Left ventricle myocardium inferior (tissue), 1 donor: ENCODE results near the gene PASK. TPM values are rescaled to one million over a fixed set of nuclear protein-coding genes. Genes with fewer than 3 reads are reported as not detected.
A peak's percentile ranks its signal among the peaks of the same experiment; 100 is the strongest.

ENCODE experiments used
- DNase-seq: peaks from one replicate; pipeline ENCODE4 v3.0.0-alpha.2; 2020
- H3K27ac ChIP-seq: fragments of 200-600 bp; replicated peaks from 2 replicates; pipeline ENCODE4 v1.8.0; 2021
- H3K27me3 ChIP-seq: fragments of 200-600 bp; 2 replicates; pipeline ENCODE4 v1.8.0; 2021; ENCODE audit warnings: low read depth
- H3K36me3 ChIP-seq: fragments of 200-600 bp; 2 replicates; pipeline ENCODE4 v1.8.0; 2021
- H3K4me1 ChIP-seq: fragments of 200-600 bp; 2 replicates; pipeline ENCODE4 v1.8.0; 2021
- H3K4me3 ChIP-seq: fragments of 200-600 bp; 2 replicates; pipeline ENCODE4 v1.8.0; 2021; ENCODE audit warnings: mild to moderate bottlenecking, moderate library complexity
- H3K9me3 ChIP-seq: fragments of 200-600 bp; replicated peaks from 2 replicates; pipeline ENCODE4 v1.8.0; 2021
- CTCF ChIP-seq: fragments of 200-600 bp; IDR thresholded peaks from 2 replicates; pipeline ENCODE4 v1.8.0; 2021; ENCODE audit warnings: antibody characterized with exemption, mild to moderate bottlenecking, borderline replicate concordance
- intact Hi-C: fragments of 100-400 bp; cut with micrococcal nuclease; formaldehyde crosslinking; loops from one replicate; pipeline ENCODE4 v1.11.0; 2022
- total RNA-seq: library from RNA; stranded (reverse); fragmentation: NEBNext Ultra II Directional; extraction: Animal tissue kit (Norgen Biotek cat#: 25700); gene quantifications from one replicate; pipeline ENCODE4 v1.2.1, GENCODE V29; 2021
- donor health status: DM: no; HTN: yes; CAD: no; lungs with severe emphysema.

Gene PASK
- total RNA-seq, 1 donor from 2014 or later, result 3.4 TPM

- Histone ChIP-seq H3K4me3 (peak overlapping the region; percentile 38), H3K27me3 (peaks cover 8% of the 10 kb centered on the region), H3K36me3 (peaks cover 20% of the 10 kb centered on the region), H3K27ac (no peak overlapping the region), H3K4me1 (peaks cover 11% of the 10 kb centered on the region), H3K9me3 (no peaks in the 10 kb centered on the region)
- intact Hi-C loops, result no loop called here
- no peak for TF ChIP-seq CTCF
- no peak for DNase-seq
These were observed 85.1 kb downstream of the PASK start for GRCh38 chr2:241064008-241064801.

- intact Hi-C loops, result no loop called here
- no peak for TF ChIP-seq CTCF
- peak overlapping the region; percentile 38 for H3K4me3 ChIP-seq
These were observed 85.7 kb downstream of the PASK start for GRCh38 chr2:241063587-241063986.

GRCh38 chr2:241063093-241063551 lies 86.2 kb downstream of the PASK start:
- H3K27ac ChIP-seq, result no peak overlapping the region
- intact Hi-C loops, result no loop called here
- no peaks in the 10 kb centered on the region for H3K9me3 ChIP-seq
- H3K27me3 ChIP-seq, result peaks cover 8% of the 10 kb centered on the region
- H3K36me3 ChIP-seq, result peaks cover 9% of the 10 kb centered on the region
- H3K4me3 ChIP-seq, result no peak overlapping the region
- no peak for DNase-seq
- TF ChIP-seq CTCF, result no peak
- H3K4me1 ChIP-seq, result peaks cover 11% of the 10 kb centered on the region

More at GRCh38 chr2:241063587-241063986, 85.7 kb downstream of the PASK start:
- DNase-seq, result no peak
- H3K27ac ChIP-seq, result no peak overlapping the region
- peaks cover 11% of the 10 kb centered on the region for H3K4me1 ChIP-seq
- H3K27me3 ChIP-seq, result peaks cover 8% of the 10 kb centered on the region
- peaks cover 14% of the 10 kb centered on the region for H3K36me3 ChIP-seq
- H3K9me3 ChIP-seq, result no peaks in the 10 kb centered on the region

GRCh38 chr2:241062389-241063092 lies 86.7 kb downstream of the PASK start:
- no peak for DNase-seq
- Histone ChIP-seq H3K27me3 (peaks cover 8% of the 10 kb centered on the region), H3K27ac (no peak overlapping the region), H3K4me3 (no peak overlapping the region), H3K9me3 (no peaks in the 10 kb centered on the region), H3K36me3 (peaks cover 3% of the 10 kb centered on the region), H3K4me1 (peaks cover 11% of the 10 kb centered on the region)
- intact Hi-C loops, result no loop called here
- TF ChIP-seq CTCF, result no peak

- intact Hi-C loops, result no loop called here
- Histone ChIP-seq H3K27ac (no peak overlapping the region), H3K4me3 (no peak overlapping the region), H3K27me3 (peaks cover 8% of the 10 kb centered on the region), H3K4me1 (peaks cover 11% of the 10 kb centered on the region), H3K36me3 (no peaks in the 10 kb centered on the region), H3K9me3 (no peaks in the 10 kb centered on the region)
- no peak for TF ChIP-seq CTCF
- DNase-seq, result no peak
These were observed 88.0 kb downstream of the PASK start for GRCh38 chr2:241061275-241061674.

Other genes with a start within 250 kb of the PASK start
- not detected for gene CROCC2, start 243.1 kb downstream of the PASK start, total RNA-seq
- gene SNED1, start 150.9 kb downstream of the PASK start, total RNA-seq, result 6.1 TPM
- 19.5 TPM for gene MTERF4, start 47.2 kb downstream of the PASK start, total RNA-seq
- gene PPP1R7, start 995 bp upstream of the PASK start, total RNA-seq, result 61.5 TPM
- gene ANO7, start 39.2 kb upstream of the PASK start, total RNA-seq, result 0.80 TPM
- gene HDLBP, start 166.2 kb upstream of the PASK start, total RNA-seq, result 365 TPM
- gene SEPTIN2, start 166.5 kb upstream of the PASK start, total RNA-seq, result 187 TPM
- gene FARP2, start 206.8 kb upstream of the PASK start, total RNA-seq, result 16.5 TPM